HepG2 (cell line): ENCODE measurements around the gene NUDT9. TPM values are rescaled to one million over a fixed set of nuclear protein-coding genes. Genes with fewer than 3 reads are reported as not detected.

Source experiments
- DZIP1 ChIP-seq: sonication (generic); formaldehyde crosslinking; IDR thresholded peaks from 2 replicates; pipeline ENCODE4 v1.5.0; 2020; ENCODE audit warnings: mild to moderate bottlenecking, missing genetic modification reagents
- FOXK1 ChIP-seq: sonication (generic); formaldehyde crosslinking; IDR thresholded peaks from 2 replicates; pipeline ENCODE4 v1.4.0; 2020; ENCODE audit warnings: low read depth, missing genetic modification reagents, borderline replicate concordance
- KDM5B ChIP-seq: sonication (generic); formaldehyde crosslinking; IDR thresholded peaks from 2 replicates; pipeline ENCODE4 v1.4.0; 2020; ENCODE audit warnings: missing genetic modification reagents, mild to moderate bottlenecking, borderline replicate concordance
- PRDM10 ChIP-seq: sonication (generic); formaldehyde crosslinking; IDR thresholded peaks from 2 replicates; pipeline ENCODE4 v1.4.0; 2020; ENCODE audit warnings: low read depth, missing genetic modification reagents
- RFXANK ChIP-seq: IDR thresholded peaks from 2 replicates; pipeline ENCODE4 v1.6.1; 2016
- WIZ ChIP-seq: sonication (generic); formaldehyde crosslinking; IDR thresholded peaks from 2 replicates; pipeline ENCODE4 v1.5.1; 2020; ENCODE audit warnings: mild to moderate bottlenecking, missing genetic modification reagents
- YY1 ChIP-seq: IDR thresholded peaks from 2 replicates; pipeline ENCODE4 v1.6.1; 2011; ENCODE audit warnings: low read length, low read depth, moderate library complexity, mild to moderate bottlenecking; ENCODE audit not compliant: insufficient read depth, insufficient replicate concordance
- ZC3H13 ChIP-seq: sonication (generic); formaldehyde crosslinking; IDR thresholded peaks from 2 replicates; pipeline ENCODE4 v1.8.1; 2023; ENCODE audit warnings: mild to moderate bottlenecking, missing genetic modification reagents, moderate library complexity
- ZFP36L2 ChIP-seq: sonication (generic); formaldehyde crosslinking; IDR thresholded peaks from 2 replicates; pipeline ENCODE4 v1.4.0; 2020; ENCODE audit warnings: missing genetic modification reagents
- ZFYVE20 ChIP-seq: sonication (generic); formaldehyde crosslinking; IDR thresholded peaks from 2 replicates; pipeline ENCODE4 v1.8.0; 2023; ENCODE audit warnings: low read depth, mild to moderate bottlenecking, moderate library complexity, missing genetic modification reagents, borderline replicate concordance
- ZNF331 ChIP-seq: sonication (generic); formaldehyde crosslinking; IDR thresholded peaks from 2 replicates; pipeline ENCODE4 v1.4.0; 2020; ENCODE audit warnings: missing genetic modification reagents
- ZNF335 ChIP-seq: sonication (generic); formaldehyde crosslinking; IDR thresholded peaks from 2 replicates; pipeline ENCODE4 v1.4.0; 2020; ENCODE audit warnings: missing genetic modification reagents
- ZNF354B ChIP-seq: sonication (generic); formaldehyde crosslinking; IDR thresholded peaks from 2 replicates; pipeline ENCODE4 v1.8.0; 2022; ENCODE audit warnings: mild to moderate bottlenecking, missing genetic modification reagents
- ZNF530 ChIP-seq: sonication (generic); formaldehyde crosslinking; IDR thresholded peaks from 2 replicates; pipeline ENCODE4 v1.5.0; 2020; ENCODE audit warnings: low read depth, mild to moderate bottlenecking, missing genetic modification reagents
- polyA plus RNA-seq, 8 experiments: library from polyadenylated mRNA; depleted of rRNA in 3 of 8; stranded (reverse) in 7 of 8; unstranded in 1 of 8; fragments of >200 nt; fragmentation: Illumina TruSeq in 4 of 8; extraction: Trizol in 4 of 8; gene quantifications; 2 replicates each; pipeline versions ENCODE4 v1.2.1 to v1.2.3, GENCODE V29; 2011 to 2016; ENCODE audit warnings: low read depth in 4 of 8, missing spikeins in 1 of 8, mixed read lengths in 1 of 8; ENCODE audit not compliant: insufficient read depth in 1 of 8
- total RNA-seq, 5 experiments: library from RNA; depleted of rRNA; stranded (reverse); fragments of >200 nt; fragmentation: Illumina TruSeq; extraction: Trizol; gene quantifications; 2 replicates each; pipeline ENCODE4 v1.2.3, GENCODE V29; 2016; ENCODE audit warnings: low read depth in 1 of 5
- TF ChIP-seq, protein P1 (sequence below): sonication (generic); formaldehyde crosslinking; IDR thresholded peaks from 2 replicates; pipeline ENCODE4 v1.5.1; 2020; ENCODE audit warnings: missing genetic modification reagents, mild to moderate bottlenecking, borderline replicate concordance
- TF ChIP-seq, protein P2 (sequence below): sonication (generic); formaldehyde crosslinking; IDR thresholded peaks from 2 replicates; pipeline ENCODE4 v1.5.0; 2020; ENCODE audit warnings: mild to moderate bottlenecking, missing genetic modification reagents

NUDT9 gene
- total and polyA plus RNA-seq, 2 of the 13 experiments (the other 11 are each of a cell fraction or from before 2014, with no cell fraction given): 10.4 to 12.3 TPM

GRCh38 chr4:87422104-87423052 lies at the start of gene NUDT9 (continued):
- TF ChIP-seq PRDM10 (CRISPR knock-in tag) (peak; percentile 64), KDM5B (CRISPR knock-in tag) (peak; percentile 89; the same call in 1 of the 2 replicates), ZNF530 (CRISPR knock-in tag) (no peak), YY1 (peak; percentile 44), ZFP36L2 (CRISPR knock-in tag) (no peak), ZNF354B (CRISPR knock-in tag) (no peak), FOXK1 (CRISPR knock-in tag) (peak; percentile 66), ZFYVE20 (CRISPR knock-in tag) (no peak), ZNF331 (CRISPR knock-in tag) (peak; percentile 41; the same call in 1 of the 2 replicates), RFXANK (CRISPR knock-in tag) (0 out of 2 replicates have a peak, but pooled peaks have one; percentile 81), ZNF335 (CRISPR knock-in tag) (no peak), ZC3H13 (CRISPR knock-in tag) (no peak), DZIP1 (CRISPR knock-in tag) (no peak), WIZ (CRISPR knock-in tag) (no peak)
- TF ChIP-seq, protein P1, sequence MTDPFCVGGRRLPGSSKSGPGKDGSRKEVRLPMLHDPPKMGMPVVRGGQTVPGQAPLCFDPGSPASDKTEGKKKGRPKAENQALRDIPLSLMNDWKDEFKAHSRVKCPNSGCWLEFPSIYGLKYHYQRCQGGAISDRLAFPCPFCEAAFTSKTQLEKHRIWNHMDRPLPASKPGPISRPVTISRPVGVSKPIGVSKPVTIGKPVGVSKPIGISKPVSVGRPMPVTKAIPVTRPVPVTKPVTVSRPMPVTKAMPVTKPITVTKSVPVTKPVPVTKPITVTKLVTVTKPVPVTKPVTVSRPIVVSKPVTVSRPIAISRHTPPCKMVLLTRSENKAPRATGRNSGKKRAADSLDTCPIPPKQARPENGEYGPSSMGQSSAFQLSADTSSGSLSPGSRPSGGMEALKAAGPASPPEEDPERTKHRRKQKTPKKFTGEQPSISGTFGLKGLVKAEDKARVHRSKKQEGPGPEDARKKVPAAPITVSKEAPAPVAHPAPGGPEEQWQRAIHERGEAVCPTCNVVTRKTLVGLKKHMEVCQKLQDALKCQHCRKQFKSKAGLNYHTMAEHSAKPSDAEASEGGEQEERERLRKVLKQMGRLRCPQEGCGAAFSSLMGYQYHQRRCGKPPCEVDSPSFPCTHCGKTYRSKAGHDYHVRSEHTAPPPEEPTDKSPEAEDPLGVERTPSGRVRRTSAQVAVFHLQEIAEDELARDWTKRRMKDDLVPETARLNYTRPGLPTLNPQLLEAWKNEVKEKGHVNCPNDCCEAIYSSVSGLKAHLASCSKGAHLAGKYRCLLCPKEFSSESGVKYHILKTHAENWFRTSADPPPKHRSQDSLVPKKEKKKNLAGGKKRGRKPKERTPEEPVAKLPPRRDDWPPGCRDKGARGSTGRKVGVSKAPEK (CRISPR knock-in tag): peak; percentile 61; the same call in 1 of the 2 replicates
- TF ChIP-seq, protein P2, sequence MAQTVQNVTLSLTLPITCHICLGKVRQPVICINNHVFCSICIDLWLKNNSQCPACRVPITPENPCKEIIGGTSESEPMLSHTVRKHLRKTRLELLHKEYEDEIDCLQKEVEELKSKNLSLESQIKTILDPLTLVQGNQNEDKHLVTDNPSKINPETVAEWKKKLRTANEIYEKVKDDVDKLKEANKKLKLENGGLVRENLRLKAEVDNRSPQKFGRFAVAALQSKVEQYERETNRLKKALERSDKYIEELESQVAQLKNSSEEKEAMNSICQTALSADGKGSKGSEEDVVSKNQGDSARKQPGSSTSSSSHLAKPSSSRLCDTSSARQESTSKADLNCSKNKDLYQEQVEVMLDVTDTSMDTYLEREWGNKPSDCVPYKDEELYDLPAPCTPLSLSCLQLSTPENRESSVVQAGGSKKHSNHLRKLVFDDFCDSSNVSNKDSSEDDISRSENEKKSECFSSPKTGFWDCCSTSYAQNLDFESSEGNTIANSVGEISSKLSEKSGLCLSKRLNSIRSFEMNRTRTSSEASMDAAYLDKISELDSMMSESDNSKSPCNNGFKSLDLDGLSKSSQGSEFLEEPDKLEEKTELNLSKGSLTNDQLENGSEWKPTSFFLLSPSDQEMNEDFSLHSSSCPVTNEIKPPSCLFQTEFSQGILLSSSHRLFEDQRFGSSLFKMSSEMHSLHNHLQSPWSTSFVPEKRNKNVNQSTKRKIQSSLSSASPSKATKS (CRISPR knock-in tag): 0 out of 2 replicates have a peak, but pooled peaks have one; percentile 56
